ENCODE measurements around the gene SFN. TPM values are rescaled to one million over a fixed set of nuclear protein-coding genes. Genes with fewer than 3 reads are reported as not detected.
A peak's percentile ranks its signal among the peaks of the same experiment; 100 is the strongest.

The SFN gene
- total and polyA plus RNA-seq, 2 donors (not counting 1 experiment from before 2014, with no cell fraction given), result 0.09 to 0.34 TPM

DNA sequence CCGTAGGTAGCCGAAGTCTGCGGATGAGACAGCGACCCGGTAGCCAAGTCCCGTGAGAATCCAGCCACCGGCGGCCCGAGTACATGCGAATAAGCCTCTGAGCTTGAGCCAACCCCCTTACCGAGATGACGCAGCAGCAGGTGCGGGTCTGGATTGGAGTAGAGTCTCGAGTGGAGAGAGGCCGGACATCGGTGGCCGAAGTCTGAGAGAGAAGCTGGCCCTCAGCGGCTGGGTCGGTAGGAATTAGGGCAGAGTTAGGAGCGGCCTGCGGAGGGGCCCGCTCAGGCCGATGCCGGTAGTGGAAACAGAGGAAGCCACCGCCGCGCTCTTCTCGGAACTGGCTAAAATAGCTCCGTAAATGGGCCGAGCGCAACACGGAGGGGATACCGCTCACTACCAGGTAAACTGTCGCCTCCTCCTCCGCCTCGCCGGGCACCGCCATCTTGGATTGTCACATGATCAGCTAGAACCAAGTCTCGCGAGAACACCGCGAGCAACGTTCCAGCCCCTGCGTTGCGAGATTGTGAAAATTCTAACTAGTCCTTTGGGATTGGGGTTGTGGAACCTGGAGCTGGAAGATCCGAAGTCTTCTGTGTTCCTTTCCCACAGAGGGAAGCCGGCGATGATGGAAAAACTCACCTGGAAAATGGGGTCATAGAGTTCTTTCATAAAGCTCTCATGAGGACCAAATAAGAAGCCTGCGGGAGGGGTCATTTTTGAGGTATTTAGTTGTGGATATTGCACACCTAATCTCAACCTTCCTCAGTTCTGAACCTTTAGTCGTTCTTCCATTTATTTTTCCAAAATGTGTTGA is 37.3 kb downstream of the SFN start, which contains the start of gene GPATCH3:
GPATCH3 (minus strand) TSS at position 467 of the 814 bp plus-strand sequence; CDS start at position 442, 25 bp downstream.
- Histone ChIP-seq H3K4me1 (ENCODE audit: control insufficient read depth in 2 of 2, insufficient read depth in 2 of 2, low read length in 2 of 2) (peaks cover 16 to 20% of the 10 kb centered on the region in 2 donors), H3K9ac (ENCODE audit: low read length) (peak within 1 kb of the TSS; percentile 85), H2AFZ (ENCODE audit: insufficient read depth, low read depth, low read length, poor library complexity, severe bottlenecking) (peak within 1 kb of the TSS; percentile 97), H3K4me3 (ENCODE audit: control extremely low read depth in 1 of 5, extremely low read depth in 1 of 5, insufficient read depth in 1 of 5, low read depth in 2 of 5, low read length in 4 of 5) (peak within 1 kb of the TSS; percentile 84 to 100 (median 97)), H3K79me2 (ENCODE audit: control insufficient read depth, insufficient read depth, low read length) (peaks cover 50% of the 10 kb centered on the region), H3K4me2 (replicated peaks; ENCODE audit: low read depth, low read length, poor library complexity, severe bottlenecking) (peak within 1 kb of the TSS; percentile 81), H3K27me3 (replicated peaks in 1 of 4; ENCODE audit: control extremely low read depth in 1 of 4, control insufficient read depth in 3 of 4, insufficient read depth in 4 of 4, low read length in 3 of 4) (no peaks in the 10 kb centered on the region), H3K36me3 (replicated peaks in 1 of 2; ENCODE audit: control extremely low read depth in 1 of 2, control insufficient read depth in 1 of 2, extremely low read depth in 1 of 2, insufficient read depth in 2 of 2, low read length in 1 of 2) (peaks cover 2 to 15% of the 10 kb centered on the region in 2 experiments), H3K9me3 (ENCODE audit: control extremely low read depth in 1 of 3, control insufficient read depth in 2 of 3, insufficient read depth in 1 of 3, low read length in 2 of 3) (no peaks in the 10 kb centered on the region), H4K20me1 (ENCODE audit: control insufficient read depth, insufficient read depth, low read length, poor library complexity, severe bottlenecking) (peaks cover 11% of the 10 kb centered on the region), H3K27ac (ENCODE audit: low read length in 2 of 2) (peak within 1 kb of the TSS; percentile 82 to 92)
- intact Hi-C loops (cut with micrococcal nuclease), result loop anchor here (1.0 to 10.0 kb wide), 5 partner anchors 10 to 425 kb away; partner anchors contain the start of genes GPN2, HMGN2 and NUDC
- TF ChIP-seq, protein P1, sequence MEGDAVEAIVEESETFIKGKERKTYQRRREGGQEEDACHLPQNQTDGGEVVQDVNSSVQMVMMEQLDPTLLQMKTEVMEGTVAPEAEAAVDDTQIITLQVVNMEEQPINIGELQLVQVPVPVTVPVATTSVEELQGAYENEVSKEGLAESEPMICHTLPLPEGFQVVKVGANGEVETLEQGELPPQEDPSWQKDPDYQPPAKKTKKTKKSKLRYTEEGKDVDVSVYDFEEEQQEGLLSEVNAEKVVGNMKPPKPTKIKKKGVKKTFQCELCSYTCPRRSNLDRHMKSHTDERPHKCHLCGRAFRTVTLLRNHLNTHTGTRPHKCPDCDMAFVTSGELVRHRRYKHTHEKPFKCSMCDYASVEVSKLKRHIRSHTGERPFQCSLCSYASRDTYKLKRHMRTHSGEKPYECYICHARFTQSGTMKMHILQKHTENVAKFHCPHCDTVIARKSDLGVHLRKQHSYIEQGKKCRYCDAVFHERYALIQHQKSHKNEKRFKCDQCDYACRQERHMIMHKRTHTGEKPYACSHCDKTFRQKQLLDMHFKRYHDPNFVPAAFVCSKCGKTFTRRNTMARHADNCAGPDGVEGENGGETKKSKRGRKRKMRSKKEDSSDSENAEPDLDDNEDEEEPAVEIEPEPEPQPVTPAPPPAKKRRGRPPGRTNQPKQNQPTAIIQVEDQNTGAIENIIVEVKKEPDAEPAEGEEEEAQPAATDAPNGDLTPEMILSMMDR (IDR thresholded peaks at IDR 0.05), result no peak
- no peak for TF ChIP-seq EZH2 (IDR thresholded peaks at IDR 0.05; ENCODE audit: borderline replicate concordance, insufficient read depth, low read depth, low read length, poor library complexity, severe bottlenecking)
- Mint-ChIP-seq H3K27ac (peak within 1 kb of the TSS; percentile 99), H3K4me3 (peak within 1 kb of the TSS; percentile 92), H3K27me3 (no peaks in the 10 kb centered on the region), H3K4me1 (peaks cover 36% of the 10 kb centered on the region), H3K9me3 (ENCODE audit: insufficient read depth) (no peaks in the 10 kb centered on the region)
- under 1% methylated on average over 47 of the region's 50 CpGs for WGBS (ENCODE audit: insufficient coverage)
- ATAC-seq (ENCODE audit: low read depth) (peak; percentile 92), DNase-seq (peak; percentile 94)
- ChIA-PET POLR2A (interaction anchor here (0.6 to 3.4 kb wide), 7 partner anchors 10 to 60 kb away, joined by 3 to 26 read pairs (median 4); partner anchors contain the start of genes GPN2, KDF1 and NUDC), CTCF (interaction anchor here (0.6 to 2.6 kb wide), 6 partner anchors 11 to 930 kb away, joined by 3 to 14 read pairs (median 3); partner anchors contain the start of genes GPN2 and PPP1R8)
